Activated T-cell treated with anti-CD3 and anti-CD28 coated beads for 48 hours (primary cell): ENCODE measurements around the gene TENM3.
"Not testable (repeated sequence)": the region's sequence is repeated elsewhere in the genome, so short reads cannot be mapped to it uniquely, and the experiment has no call there.

Experiments
- DNase-seq: peaks from one replicate; pipeline ENCODE4 v3.0.0-alpha.2; 2020; ENCODE audit warnings: low read depth

TENM3 gene

DNA sequence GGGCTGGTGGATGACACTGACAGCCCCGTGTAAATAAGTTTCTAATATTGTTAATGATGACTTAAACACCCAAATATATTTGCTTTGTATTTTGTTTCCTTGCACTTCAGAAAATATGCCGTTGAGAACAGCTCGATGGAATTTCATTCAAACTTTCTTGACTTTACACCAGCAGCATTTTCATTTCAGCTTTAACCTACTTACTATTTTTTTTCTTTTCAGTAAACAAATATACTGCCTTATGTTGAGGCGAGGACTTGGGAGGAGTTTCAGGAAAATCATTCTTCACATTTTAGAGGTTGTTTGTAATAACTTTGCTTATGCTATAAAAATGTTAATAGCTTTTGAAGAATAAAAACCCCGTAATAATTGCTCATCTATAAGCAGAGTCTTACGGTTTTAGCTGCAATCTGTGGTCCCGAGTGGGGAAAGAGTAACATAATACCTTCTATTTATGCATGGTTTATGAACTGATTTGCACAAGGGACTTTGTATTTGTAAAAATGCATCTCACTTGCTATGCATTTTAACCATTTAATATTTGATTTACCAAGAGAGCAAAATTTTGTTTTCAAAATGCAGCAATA, 14.1 kb upstream of the TENM3 start:
- no peak for DNase-seq

- DNase-seq = no peak
Measured at GRCh38 chr4:182230256-182230655, 12.9 kb upstream of the TENM3 start.

DNA sequence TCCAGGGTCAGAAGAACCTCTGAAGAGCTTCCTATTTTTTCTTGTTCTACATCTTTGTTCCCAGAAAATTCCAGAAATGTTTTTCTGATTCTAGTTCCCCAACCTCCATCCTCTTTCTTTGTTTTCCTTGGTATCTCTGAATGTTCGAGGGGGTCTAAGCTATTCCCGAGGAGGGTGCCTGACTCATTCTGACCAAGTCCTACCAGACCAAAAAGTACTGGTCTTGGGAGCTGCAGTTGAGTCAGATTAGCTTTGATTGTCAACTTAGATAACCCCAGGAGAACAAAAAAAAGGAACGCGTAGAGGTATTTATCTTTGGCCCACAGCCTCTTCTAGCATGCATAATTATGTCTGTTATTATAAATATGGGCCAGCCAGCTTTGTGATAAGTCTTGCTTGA, 12.1 kb upstream of the TENM3 start:
- no peak for DNase-seq

- DNase-seq = no peak
Measured at GRCh38 chr4:182231496-182231895, 11.7 kb upstream of the TENM3 start.

DNA sequence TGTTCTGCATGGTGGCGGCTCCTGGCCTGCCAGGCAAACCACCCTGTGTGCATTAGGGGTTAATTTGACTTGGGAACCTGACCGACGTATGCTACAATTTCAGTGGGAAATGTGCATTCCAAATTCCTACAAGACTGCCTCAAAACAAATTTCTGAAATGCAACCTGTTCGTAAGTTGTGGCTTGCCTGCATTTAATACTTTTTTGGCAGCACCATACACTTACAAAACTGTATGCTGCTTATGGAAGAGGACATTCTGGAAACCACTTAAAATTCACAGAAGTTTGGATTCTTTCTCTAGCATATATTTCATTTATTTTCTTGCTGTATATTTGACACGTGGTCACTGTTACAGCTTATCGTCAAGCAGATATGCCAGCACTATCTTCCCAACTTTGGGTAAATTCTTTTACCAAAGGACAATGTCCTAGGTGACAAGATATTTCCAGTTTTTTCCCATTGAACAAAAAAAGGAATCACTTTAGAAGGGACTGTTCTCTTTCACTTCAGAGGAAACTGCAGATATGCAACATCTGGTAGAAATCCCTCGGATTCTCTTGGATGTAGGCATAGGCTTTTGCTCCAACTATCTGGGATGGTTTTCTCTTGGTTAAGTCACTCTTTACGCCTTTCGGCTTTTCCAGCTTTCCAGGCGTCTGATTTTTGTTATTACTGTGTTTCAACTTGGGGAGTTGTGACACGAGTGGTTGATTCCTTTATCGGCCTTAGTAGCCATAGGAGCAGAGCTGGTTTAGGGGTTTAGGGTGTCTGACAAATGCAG, 9.7 kb upstream of the TENM3 start:
- no peak for DNase-seq

- DNase-seq = no peak
Measured at GRCh38 chr4:182235021-182235795, 8.0 kb upstream of the TENM3 start.

DNA sequence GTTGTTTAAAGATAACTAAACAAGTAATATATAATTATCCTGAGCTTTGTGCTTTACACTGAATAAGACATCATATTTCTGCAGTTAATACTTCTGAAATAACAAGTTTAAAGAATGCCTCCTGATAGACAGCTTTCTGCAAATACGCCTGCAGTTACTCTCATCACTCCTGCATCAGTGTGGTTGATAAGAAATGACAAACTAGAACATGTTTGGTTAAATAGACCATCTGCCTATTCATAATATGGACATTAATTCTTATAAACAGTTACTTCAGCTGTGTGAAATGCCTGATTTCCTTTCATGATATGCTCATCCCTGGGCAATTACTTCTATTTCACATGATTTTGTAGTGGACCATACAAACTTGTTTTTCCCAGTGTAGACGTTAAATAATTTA, 7.0 kb upstream of the TENM3 start:
- DNase-seq = no peak

DNA sequence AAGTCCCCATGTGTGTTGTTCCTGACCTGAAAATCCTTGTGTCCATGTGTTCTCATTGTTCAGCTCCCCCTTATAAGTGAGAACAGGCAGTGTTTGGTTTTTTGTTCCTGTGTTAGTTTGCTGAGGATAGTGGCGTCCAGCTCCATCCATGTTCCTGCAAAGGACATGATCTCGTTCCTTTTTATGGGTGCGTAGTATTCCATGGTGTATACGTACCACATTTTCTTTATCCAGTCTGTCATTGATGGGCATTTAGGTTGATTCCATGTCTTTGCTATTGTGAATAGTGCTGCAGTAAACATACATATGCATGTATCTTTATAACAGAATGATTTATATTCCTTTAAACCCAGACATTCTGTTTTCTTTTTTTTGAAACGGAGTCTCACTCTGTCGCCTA, 6.2 kb upstream of the TENM3 start:
- DNase-seq = not testable (repeated sequence)

GRCh38 chr4:182238355-182238931, 4.8 kb upstream of the TENM3 start:
- no peak for DNase-seq

GRCh38 chr4:182240161-182241130, 2.8 kb upstream of the TENM3 start:
- DNase-seq = no peak

GRCh38 chr4:182242260-182242659, 942 bp upstream of the TENM3 start:
- DNase-seq = not testable (repeated sequence)

GRCh38 chr4:182242787-182243186, 415 bp upstream of the TENM3 start:
- no peak for DNase-seq

DNA sequence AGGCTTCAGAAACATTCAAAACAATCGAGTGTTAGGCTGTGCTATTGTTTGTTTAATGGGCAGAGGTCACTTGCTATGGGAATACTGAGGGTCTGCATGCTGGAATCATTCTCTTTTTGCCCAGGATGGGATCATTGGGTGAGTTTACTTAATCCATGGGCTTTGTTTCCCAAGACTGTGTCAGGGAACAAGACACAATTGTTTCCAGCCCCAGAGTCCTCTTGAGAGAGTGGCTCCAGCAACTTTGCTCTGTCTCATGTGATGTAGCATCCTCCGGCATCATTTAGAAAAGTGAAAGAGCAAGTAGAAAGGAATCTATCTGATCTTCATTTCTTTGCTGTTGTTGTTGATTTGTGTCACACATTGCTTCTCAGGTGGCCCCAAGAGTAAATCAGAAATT, 1.8 kb downstream of the TENM3 start:
- no peak for DNase-seq

- no peak for DNase-seq
Measured at GRCh38 chr4:182245541-182246215, 2.5 kb downstream of the TENM3 start.

DNA sequence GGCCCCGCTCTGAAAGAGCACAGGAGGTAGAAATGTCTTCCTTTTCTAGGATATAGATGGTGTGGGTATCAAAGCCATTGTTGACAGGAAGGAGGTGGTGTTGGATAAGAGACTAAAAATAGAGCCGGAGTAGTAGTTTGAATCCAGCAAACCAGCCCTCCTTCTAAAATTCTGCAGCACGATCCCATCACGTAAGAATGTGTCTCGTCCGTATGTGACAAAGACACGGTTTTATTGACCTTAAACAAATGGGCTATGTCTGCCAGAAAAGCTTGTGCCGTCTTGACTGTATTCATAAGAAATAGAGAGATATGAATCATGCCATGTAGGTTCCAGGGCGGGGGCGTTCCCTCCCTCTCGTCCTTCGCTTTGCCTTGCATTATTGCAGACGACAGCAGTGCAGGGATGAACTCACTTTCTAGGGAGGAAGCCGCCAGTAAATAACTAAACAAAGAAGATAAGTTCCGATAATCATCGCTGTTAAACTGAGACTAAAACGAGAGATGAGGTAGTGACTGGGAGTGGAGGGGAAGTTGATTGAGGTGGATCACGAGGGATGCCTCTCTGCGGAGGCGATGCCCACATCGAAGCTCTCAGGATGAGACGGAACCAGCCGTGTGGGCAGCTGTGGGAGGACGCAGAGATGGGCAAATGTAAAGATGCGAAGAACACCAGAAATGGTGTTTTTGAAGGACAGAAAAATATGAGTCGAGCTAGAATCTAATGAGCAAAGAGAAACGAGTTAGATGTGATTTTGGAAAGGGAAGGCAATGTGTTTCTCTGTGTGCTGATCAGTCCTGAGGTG, 3.4 kb downstream of the TENM3 start:
- no peak for DNase-seq

- no peak for DNase-seq
Measured at GRCh38 chr4:182248295-182248694, 5.1 kb downstream of the TENM3 start.

DNA sequence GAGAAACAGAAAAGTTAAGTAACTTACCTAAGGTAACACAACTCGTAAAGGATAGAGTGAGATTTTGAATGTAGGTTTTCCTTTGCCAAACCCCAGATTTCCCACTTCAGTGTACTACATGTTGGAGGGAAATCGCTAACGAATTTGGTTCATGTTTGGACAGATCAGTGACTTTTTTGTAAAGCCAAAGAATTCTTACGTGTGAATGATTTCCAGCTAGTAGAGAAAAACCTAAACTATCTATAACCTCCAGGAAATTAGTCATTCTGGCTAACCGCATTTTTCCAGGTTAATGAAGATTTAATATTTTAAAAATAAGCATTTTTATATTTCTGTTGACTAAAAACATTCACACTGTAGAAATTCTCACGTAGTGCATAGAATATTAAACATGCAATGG, 7.2 kb downstream of the TENM3 start:
- DNase-seq = no peak

- no peak for DNase-seq
Measured at GRCh38 chr4:182251116-182251515, 7.9 kb downstream of the TENM3 start.

GRCh38 chr4:182252220-182252619, 9.0 kb downstream of the TENM3 start:
- DNase-seq = no peak
